K562 (cell line): Measurements from ENCODE around the gene THADA. TPM values are rescaled to one million over a fixed set of nuclear protein-coding genes. Genes with fewer than 3 reads are reported as not detected.
"Not testable (repeated sequence)": the region's sequence is repeated elsewhere in the genome, so short reads cannot be mapped to it uniquely, and the experiment has no call there.

Experiments used
- ATAC-seq: fragments of 200-7000 bp; cut with Tn5 transposase; 3 replicates; pipeline ENCODE4 v1.9.1; 2020; ENCODE audit warnings: moderate library complexity
- BruUV-seq: library from RNA; stranded (reverse); fragments of 400-500 nt; replicated peaks from 2 replicates; lab custom pipeline; 2021; lab: Mats Ljungman, UMichigan
- CTCF ChIA-PET: fragments of 300-600 bp; formaldehyde crosslinking; extraction: SDS; loops from one replicate; lab custom pipeline; 2021; ENCODE audit warnings: low intra/inter-chr PET ratio; lab: Yijun Ruan, JAX
- POLR2A ChIA-PET: fragments of 300-600, 350-650 bp; sonication (Branson Sonifier 250); formaldehyde crosslinking; extraction: SDS; loops from one replicate; lab custom pipeline; 2021; ENCODE audit warnings: antibody characterized with exemption, inconsistent platforms; lab: Yijun Ruan, JAX
- DNase-seq, 4 experiments: peaks; one replicate each; pipeline versions ENCODE4 v3.0.0 to v3.0.0-alpha.2; 2011 to 2018; ENCODE audit warnings: low spot score in 3 of 4, mixed read lengths in 3 of 4; ENCODE audit errors: extremely low read depth in 1 of 4
- FAIRE-seq: peaks from 2 replicates; lab custom pipeline; 2011; peaks lifted over from hg19 to GRCh38; lab: Jason Lieb, UNC
- H2AFZ ChIP-seq: 2 replicates; pipeline ENCODE4 v1.6.0; 2011; ENCODE audit warnings: low read depth, low read length, control low read depth, inconsistent platforms
- H3K27ac ChIP-seq: fragments of 200-600 bp; 3 replicates; pipeline ENCODE4 v1.8.0; 2011; ENCODE audit warnings: low read depth, mild to moderate bottlenecking, control low read depth, inconsistent platforms, low read length, moderate library complexity, mixed read lengths; ENCODE audit errors: extremely low read depth
- H3K27me3 ChIP-seq, 2 experiments: fragments of 300-600 bp in 1 of 2; 2 replicates in 1 of 2; 3 replicates in 1 of 2; pipeline versions ENCODE4 v1.6.0 to v1.8.0; 2011; ENCODE audit warnings: inconsistent platforms in 2 of 2, low read length in 2 of 2, mild to moderate bottlenecking in 1 of 2, mixed read lengths in 1 of 2, moderate library complexity in 1 of 2; ENCODE audit not compliant: control insufficient read depth in 2 of 2, insufficient read depth in 2 of 2
- H3K36me3 ChIP-seq: fragments of 300-600 bp; 3 replicates; pipeline ENCODE4 v1.8.0; 2011; ENCODE audit warnings: mild to moderate bottlenecking, low read length, inconsistent platforms; ENCODE audit not compliant: control insufficient read depth, insufficient read depth
- H3K4me1 ChIP-seq, 2 experiments: fragments of 200-600 bp in 1 of 2; replicated peaks in 1 of 2; 2 replicates in 1 of 2; 3 replicates in 1 of 2; pipeline versions ENCODE4 v1.5.1 to v1.8.0; 2011; ENCODE audit warnings: inconsistent platforms in 2 of 2, low read length in 2 of 2, mild to moderate bottlenecking in 1 of 2, mixed read lengths in 1 of 2, moderate library complexity in 1 of 2; ENCODE audit not compliant: control insufficient read depth in 2 of 2, insufficient read depth in 2 of 2
- H3K4me2 ChIP-seq: 2 replicates; pipeline ENCODE4 v1.6.1; 2011; ENCODE audit warnings: low read length, control low read depth, inconsistent platforms, mixed read lengths; ENCODE audit not compliant: insufficient read depth
- H3K4me3 ChIP-seq: fragments of 200-600 bp; sonication (generic), shearing (Covaris generic); 2 replicates; pipeline ENCODE4 v1.5.1; 2016; ENCODE audit warnings: control low read depth, inconsistent platforms
- H3K79me2 ChIP-seq: fragments of 200-600 bp; 3 replicates; pipeline ENCODE4 v1.8.0; 2011; ENCODE audit warnings: low read length, inconsistent platforms; ENCODE audit not compliant: control insufficient read depth, insufficient read depth
- H3K9ac ChIP-seq, 2 experiments: 2 replicates each; pipeline versions ENCODE4 v1.6.0 to v1.6.1; 2011; ENCODE audit warnings: low read depth in 2 of 2, low read length in 2 of 2, control low read depth in 1 of 2, inconsistent platforms in 1 of 2, mild to moderate bottlenecking in 1 of 2, mixed read lengths in 1 of 2; ENCODE audit not compliant: insufficient read depth in 1 of 2
- H3K9me1 ChIP-seq: one replicate; pipeline ENCODE4 v1.6.0; 2011; ENCODE audit warnings: inconsistent platforms, mild to moderate bottlenecking, low read length, moderate library complexity; ENCODE audit not compliant: control insufficient read depth, insufficient read depth
- H3K9me3 ChIP-seq: replicated peaks from 2 replicates; pipeline ENCODE4 v1.5.1; 2011; ENCODE audit warnings: low read depth, low read length, inconsistent platforms; ENCODE audit not compliant: control insufficient read depth, insufficient read depth
- H4K20me1 ChIP-seq: replicated peaks from 2 replicates; pipeline ENCODE4 v1.6.1; 2011; ENCODE audit warnings: low read length, inconsistent platforms, mixed read lengths; ENCODE audit not compliant: control insufficient read depth, insufficient read depth
- ATF3 ChIP-seq, 2 experiments: fragments of 450-650 bp in 1 of 2; sonication (generic) in 1 of 2; formaldehyde crosslinking in 1 of 2; IDR thresholded peaks in 1 of 2; conservative IDR thresholded peaks in 1 of 2; 2 replicates each; pipeline versions ENCODE4 v1.6.1 to v1.8.1; 2016 to 2023; ENCODE audit warnings: mild to moderate bottlenecking in 2 of 2, moderate library complexity in 2 of 2, inconsistent platforms in 1 of 2, missing genetic modification reagents in 1 of 2
- CBX1 ChIP-seq: sonication (generic); IDR thresholded peaks from 2 replicates; pipeline ENCODE4 v1.6.1; 2016; ENCODE audit warnings: antibody characterized with exemption, low read depth, mild to moderate bottlenecking
- CBX3 ChIP-seq, 2 experiments: IDR thresholded peaks; 1 replicate in 1 of 2; 2 replicates in 1 of 2; pipeline ENCODE4 v1.6.1; 2012; ENCODE audit warnings: inconsistent platforms in 2 of 2, low read length in 2 of 2, borderline replicate concordance in 1 of 2, control low read depth in 1 of 2
- CBX5 ChIP-seq: IDR thresholded peaks from 2 replicates; pipeline ENCODE4 v1.6.1; 2014; ENCODE audit warnings: low read depth, borderline replicate concordance
- TRIM24 ChIP-seq, 2 experiments: fragments of 450-650 bp; IDR thresholded peaks; 2 replicates each; pipeline ENCODE4 v1.6.1; 2016
- TRIM28 ChIP-seq: fragments of 450-650 bp; IDR thresholded peaks from 2 replicates; pipeline ENCODE4 v1.6.1; 2017
- ZFP36 ChIP-seq: fragments of 150-350 bp; IDR thresholded peaks from 2 replicates; pipeline ENCODE4 v1.6.1; 2018; ENCODE audit warnings: low read length, low read depth; ENCODE audit not compliant: partially characterized antibody
- ZNF445 ChIP-seq: fragments of 250-450 bp; sonication (Bioruptor Pico); IDR thresholded peaks from 2 replicates; pipeline ENCODE4 v1.4.0; 2020; ENCODE audit warnings: low read depth, mild to moderate bottlenecking, moderate library complexity
- WGBS: fragments of 100-300 bp; shearing (Covaris generic); methylation state at CpG from one replicate; pipeline ENCODE4 v1.1.6; 2016; ENCODE audit warnings: low coverage, mixed read lengths; ENCODE audit not compliant: insufficient coverage; ENCODE audit errors: missing lambda C conversion rate; 5-methylcytosine and 5-hydroxymethylcytosine counted together
- in situ Hi-C: fragments of 300-500 bp; cut with MboI; formaldehyde crosslinking; loops from 4 replicates; pipeline ENCODE4 v1.15.0; 2018; ENCODE audit warnings: inconsistent platforms, mixed read lengths
- intact Hi-C: fragments of 100-400 bp; cut with micrococcal nuclease; formaldehyde crosslinking; loops from 2 replicates; pipeline ENCODE4 v1.14.2; 2022
- polyA plus RNA-seq, 8 experiments: library from polyadenylated mRNA; depleted of rRNA in 4 of 8; stranded (reverse) in 5 of 8; unstranded in 3 of 8; fragments of >200 nt; fragmentation: Nextera tagmentation in 2 of 8; fragmentation: Illumina TruSeq in 1 of 8; extraction: Ambion mirVana in 2 of 8; extraction: Trizol in 1 of 8; gene quantifications; 2 replicates each; pipeline versions ENCODE4 v1.2.1 to v1.2.3, GENCODE V29; 2011 to 2014; ENCODE audit warnings: inconsistent platforms in 1 of 8, missing spikeins in 1 of 8
- total RNA-seq, 7 experiments: library from RNA; depleted of rRNA in 6 of 7; stranded (reverse); fragments of >200 nt in 6 of 7; fragmentation: Illumina TruSeq in 2 of 7; extraction: Trizol in 2 of 7; gene quantifications; 2 replicates each; pipeline versions ENCODE4 v1.2.1 to v1.2.3, GENCODE V29; 2011 to 2021; ENCODE audit warnings: low replicate concordance in 1 of 7
- TF ChIP-seq, protein P1 (sequence below): fragments of 450-650 bp; IDR thresholded peaks from 2 replicates; pipeline ENCODE4 v1.6.1; 2018; ENCODE audit warnings: mild to moderate bottlenecking, low read depth; ENCODE audit not compliant: partially characterized antibody

Gene THADA
- total and polyA plus RNA-seq, 9 of the 15 experiments (the other 6 are each of a cell fraction or from before 2014, with no cell fraction given), result 17.8 to 34.7 (median 31.9) TPM

- H3K36me3 ChIP-seq, result peaks cover 42% of the 10 kb centered on the region
- CTCF ChIA-PET, result not testable (repeated sequence)
These were observed 311.5 kb downstream of the THADA start for GRCh38 chr2:43284347-43284746.

More at GRCh38 chr2:43284347-43284746, 311.5 kb downstream of the THADA start:
- H3K9me3 ChIP-seq; H3K9ac ChIP-seq; DNase-seq; ATAC-seq; H3K79me2 ChIP-seq; intact Hi-C loops; H3K27ac ChIP-seq; in situ Hi-C loops; H3K4me2 ChIP-seq; FAIRE-seq; BruUV-seq; H4K20me1 ChIP-seq; H3K4me3 ChIP-seq; H3K27me3 ChIP-seq; H3K9me1 ChIP-seq; H2AFZ ChIP-seq; TF ChIP-seq ATF3 (CRISPR knock-in tag; conservative IDR thresholded peaks at IDR 0.05): not testable (repeated sequence)
- 96% methylated on average over 6 of the region's 6 CpGs for WGBS
- peaks cover 0 to 10% of the 10 kb centered on the region in 2 experiments; a peak in 2 of 5 replicates for H3K4me1 ChIP-seq
- POLR2A ChIA-PET, result interaction anchor here (1.0 kb wide), 1 partner anchor 17 kb away, joined by 3 read pairs; no protein-coding TSS in a partner anchor
- TF ChIP-seq TRIM28, result peak; percentile 92
- peak in 1 of 2 experiments; percentile 93; a peak in 2 of 3 replicates for TF ChIP-seq CBX3 (IDR thresholded peaks at IDR 0.05; ENCODE audit: borderline replicate concordance in 1 of 2, low read length in 2 of 2)
- TF ChIP-seq ZFP36, result peak; percentile 80
- peak; percentile 88; the same call in 1 of the 2 replicates for TF ChIP-seq CBX1
- TF ChIP-seq CBX5, result peak; percentile 96
- TF ChIP-seq ATF3 (IDR thresholded peaks at IDR 0.05), result 0 out of 2 replicates have a peak, but pooled peaks have one; percentile 10
- TF ChIP-seq TRIM24 (IDR thresholded peaks at IDR 0.05), result peak in 1 of 2 experiments; percentile 35; a peak in 1 of 4 replicates
- TF ChIP-seq ZNF445 (CRISPR knock-in tag), result 0 out of 2 replicates have a peak, but pooled peaks have one; percentile 68
- TF ChIP-seq, protein P1, sequence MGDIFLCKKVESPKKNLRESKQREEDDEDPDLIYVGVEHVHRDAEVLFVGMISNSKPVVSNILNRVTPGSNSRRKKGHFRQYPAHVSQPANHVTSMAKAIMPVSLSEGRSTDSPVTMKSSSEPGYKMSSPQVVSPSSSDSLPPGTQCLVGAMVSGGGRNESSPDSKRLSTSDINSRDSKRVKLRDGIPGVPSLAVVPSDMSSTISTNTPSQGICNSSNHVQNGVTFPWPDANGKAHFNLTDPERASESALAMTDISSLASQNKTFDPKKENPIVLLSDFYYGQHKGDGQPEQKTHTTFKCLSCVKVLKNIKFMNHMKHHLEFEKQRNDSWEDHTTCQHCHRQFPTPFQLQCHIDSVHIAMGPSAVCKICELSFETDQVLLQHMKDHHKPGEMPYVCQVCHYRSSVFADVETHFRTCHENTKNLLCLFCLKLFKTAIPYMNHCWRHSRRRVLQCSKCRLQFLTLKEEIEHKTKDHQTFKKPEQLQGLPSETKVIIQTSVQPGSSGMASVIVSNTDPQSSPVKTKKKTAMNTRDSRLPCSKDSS, result peak; percentile 87
